ENCODE data around the gene PPP1R3C. TPM values are rescaled to one million over a fixed set of nuclear protein-coding genes. Genes with fewer than 3 reads are reported as not detected.
A peak's percentile ranks its signal among the peaks of the same experiment; 100 is the strongest.

The PPP1R3C gene
- total RNA-seq, 1 donor from 2014 or later = 15.7 TPM

- no peak for DNase-seq (ENCODE audit: extremely low spot score, unreplicated experiment)
- peaks cover 53% of the 10 kb centered on the region for H3K4me1 Mint-ChIP-seq (ENCODE audit: unreplicated experiment)
- peaks cover 5% of the 10 kb centered on the region for H3K9me3 Mint-ChIP-seq (ENCODE audit: unreplicated experiment)
- no peaks in the 10 kb centered on the region for H3K27me3 Mint-ChIP-seq (ENCODE audit: unreplicated experiment)
- H3K27ac Mint-ChIP-seq (ENCODE audit: unreplicated experiment) = peak overlapping the region; percentile 54
- peak overlapping the region; percentile 37 for H3K4me3 Mint-ChIP-seq (ENCODE audit: unreplicated experiment)
- TF ChIP-seq, protein P1, sequence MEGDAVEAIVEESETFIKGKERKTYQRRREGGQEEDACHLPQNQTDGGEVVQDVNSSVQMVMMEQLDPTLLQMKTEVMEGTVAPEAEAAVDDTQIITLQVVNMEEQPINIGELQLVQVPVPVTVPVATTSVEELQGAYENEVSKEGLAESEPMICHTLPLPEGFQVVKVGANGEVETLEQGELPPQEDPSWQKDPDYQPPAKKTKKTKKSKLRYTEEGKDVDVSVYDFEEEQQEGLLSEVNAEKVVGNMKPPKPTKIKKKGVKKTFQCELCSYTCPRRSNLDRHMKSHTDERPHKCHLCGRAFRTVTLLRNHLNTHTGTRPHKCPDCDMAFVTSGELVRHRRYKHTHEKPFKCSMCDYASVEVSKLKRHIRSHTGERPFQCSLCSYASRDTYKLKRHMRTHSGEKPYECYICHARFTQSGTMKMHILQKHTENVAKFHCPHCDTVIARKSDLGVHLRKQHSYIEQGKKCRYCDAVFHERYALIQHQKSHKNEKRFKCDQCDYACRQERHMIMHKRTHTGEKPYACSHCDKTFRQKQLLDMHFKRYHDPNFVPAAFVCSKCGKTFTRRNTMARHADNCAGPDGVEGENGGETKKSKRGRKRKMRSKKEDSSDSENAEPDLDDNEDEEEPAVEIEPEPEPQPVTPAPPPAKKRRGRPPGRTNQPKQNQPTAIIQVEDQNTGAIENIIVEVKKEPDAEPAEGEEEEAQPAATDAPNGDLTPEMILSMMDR (IDR thresholded peaks at IDR 0.05) = no peak
- peaks cover 31% of the 10 kb centered on the region for H3K36me3 Mint-ChIP-seq (ENCODE audit: unreplicated experiment)
Observed at GRCh38 chr10:91629715-91630549, 2.9 kb downstream of the PPP1R3C start.

- Mint-ChIP-seq H3K9me3 (ENCODE audit: unreplicated experiment) (peaks cover 5% of the 10 kb centered on the region), H3K4me3 (ENCODE audit: unreplicated experiment) (no peak overlapping the region), H3K27ac (ENCODE audit: unreplicated experiment) (no peak overlapping the region), H3K36me3 (ENCODE audit: unreplicated experiment) (peaks cover 36% of the 10 kb centered on the region), H3K27me3 (ENCODE audit: unreplicated experiment) (no peaks in the 10 kb centered on the region), H3K4me1 (ENCODE audit: unreplicated experiment) (peaks cover 49% of the 10 kb centered on the region)
- no peak for DNase-seq (ENCODE audit: extremely low spot score, unreplicated experiment)
- TF ChIP-seq, protein P1 (IDR thresholded peaks at IDR 0.05) = no peak
Observed at GRCh38 chr10:91628383-91628782, 4.5 kb downstream of the PPP1R3C start.

- no peak overlapping the region for H3K4me3 Mint-ChIP-seq (ENCODE audit: unreplicated experiment)
- H3K27me3 Mint-ChIP-seq (ENCODE audit: unreplicated experiment) = no peaks in the 10 kb centered on the region
- peaks cover 40% of the 10 kb centered on the region for H3K36me3 Mint-ChIP-seq (ENCODE audit: unreplicated experiment)
- peaks cover 10% of the 10 kb centered on the region for H3K9me3 Mint-ChIP-seq (ENCODE audit: unreplicated experiment)
- TF ChIP-seq, protein P1 (IDR thresholded peaks at IDR 0.05) = no peak
- peak overlapping the region; percentile 44 for H3K27ac Mint-ChIP-seq (ENCODE audit: unreplicated experiment)
- peaks cover 45% of the 10 kb centered on the region for H3K4me1 Mint-ChIP-seq (ENCODE audit: unreplicated experiment)
- DNase-seq (ENCODE audit: extremely low spot score, unreplicated experiment) = no peak
Observed at GRCh38 chr10:91627344-91628102, 5.3 kb downstream of the PPP1R3C start.

GRCh38 chr10:91626936-91627335, 5.9 kb downstream of the PPP1R3C start:
- TF ChIP-seq, protein P1 (IDR thresholded peaks at IDR 0.05) = no peak
- H3K27me3 Mint-ChIP-seq (ENCODE audit: unreplicated experiment) = no peaks in the 10 kb centered on the region

GRCh38 chr10:91624633-91625032, 8.2 kb downstream of the PPP1R3C start:
- Mint-ChIP-seq H3K4me1 (ENCODE audit: unreplicated experiment) (peaks cover 23% of the 10 kb centered on the region), H3K27me3 (ENCODE audit: unreplicated experiment) (no peaks in the 10 kb centered on the region), H3K4me3 (ENCODE audit: unreplicated experiment) (no peak overlapping the region), H3K36me3 (ENCODE audit: unreplicated experiment) (peaks cover 33% of the 10 kb centered on the region), H3K27ac (ENCODE audit: unreplicated experiment) (no peak overlapping the region), H3K9me3 (ENCODE audit: unreplicated experiment) (peaks cover 25% of the 10 kb centered on the region)
- no peak for DNase-seq (ENCODE audit: extremely low spot score, unreplicated experiment)
- TF ChIP-seq, protein P1 (IDR thresholded peaks at IDR 0.05) = no peak

More at GRCh38 chr10:91626936-91627335, 5.9 kb downstream of the PPP1R3C start:
- Mint-ChIP-seq H3K4me1 (ENCODE audit: unreplicated experiment) (peaks cover 41% of the 10 kb centered on the region), H3K9me3 (ENCODE audit: unreplicated experiment) (peaks cover 13% of the 10 kb centered on the region), H3K27ac (ENCODE audit: unreplicated experiment) (no peak overlapping the region), H3K36me3 (ENCODE audit: unreplicated experiment) (peaks cover 43% of the 10 kb centered on the region), H3K4me3 (ENCODE audit: unreplicated experiment) (no peak overlapping the region)
- no peak for DNase-seq (ENCODE audit: extremely low spot score, unreplicated experiment)
